PC-9 (cell line): ENCODE results near the gene TMPRSS7. TPM values are rescaled to one million over a fixed set of nuclear protein-coding genes. Genes with fewer than 3 reads are reported as not detected.

Experiments used
- BruUV-seq: library from RNA; stranded (reverse); fragments of 400-500 nt; replicated peaks from 2 replicates; lab custom pipeline; 2021; lab: Mats Ljungman, UMichigan
- CTCF ChIA-PET: fragments of 300-600 bp; sonication (Branson Sonifier 250); formaldehyde crosslinking; loops from one replicate; lab custom pipeline; 2022; ENCODE audit warnings: antibody characterized with exemption; lab: Charles Lee
- POLR2A ChIA-PET: fragments of 300-600 bp; sonication (Branson Sonifier 250); formaldehyde crosslinking; loops from one replicate; lab custom pipeline; 2022; ENCODE audit warnings: antibody characterized with exemption; ENCODE audit not compliant: unreplicated experiment; lab: Charles Lee
- DNase-seq, 2 experiments: peaks; one replicate each; pipeline versions ENCODE4 v3.0.0 to v3.0.0-alpha.2; 2015 to 2022; ENCODE audit warnings: mixed read lengths in 1 of 2
- H2AFZ ChIP-seq: fragments of 200-600 bp; sonication (generic); 2 replicates; pipeline ENCODE4 v1.8.1; 2017; ENCODE audit warnings: antibody characterized with exemption
- H3F3A ChIP-seq: fragments of 200-600 bp; sonication (generic); 2 replicates; pipeline ENCODE4 v1.8.1; 2017; ENCODE audit warnings: antibody characterized with exemption, mild to moderate bottlenecking, low read depth; ENCODE audit not compliant: insufficient read depth
- H3K27ac ChIP-seq: fragments of 200-600 bp; sonication (generic); 2 replicates; pipeline ENCODE4 v1.6.1; 2016; ENCODE audit warnings: mixed run types
- H3K27me3 ChIP-seq: fragments of 200-600 bp; sonication (generic); 2 replicates; pipeline ENCODE4 v1.6.1; 2016; ENCODE audit warnings: low read depth, mixed run types; ENCODE audit not compliant: insufficient read depth
- H3K36me3 ChIP-seq: fragments of 200-600 bp; sonication (generic); 2 replicates; pipeline ENCODE4 v1.6.1; 2016; ENCODE audit warnings: low read depth, mixed run types
- H3K4me1 ChIP-seq: fragments of 200-600 bp; sonication (generic); replicated peaks from 2 replicates; pipeline ENCODE4 v1.6.1; 2016; ENCODE audit warnings: mixed run types; ENCODE audit not compliant: insufficient read depth
- H3K4me2 ChIP-seq: fragments of 200-600 bp; sonication (generic); 2 replicates; pipeline ENCODE4 v1.6.1; 2017; ENCODE audit warnings: mixed run types
- H3K4me3 ChIP-seq: fragments of 200-600 bp; sonication (generic); 2 replicates; pipeline ENCODE4 v1.6.1; 2016; ENCODE audit warnings: mixed run types
- H3K79me2 ChIP-seq: fragments of 200-600 bp; sonication (generic); 2 replicates; pipeline ENCODE4 v1.6.1; 2017; ENCODE audit warnings: low read depth, mixed run types
- H3K9me2 ChIP-seq: fragments of 200-600 bp; sonication (generic); 2 replicates; pipeline ENCODE4 v1.8.1; 2017; ENCODE audit warnings: mild to moderate bottlenecking; ENCODE audit not compliant: insufficient read depth
- H3K9me3 ChIP-seq: fragments of 200-600 bp; sonication (generic); 2 replicates; pipeline ENCODE4 v1.8.1; 2016; ENCODE audit warnings: low read depth; ENCODE audit not compliant: insufficient read depth
- H4K20me1 ChIP-seq: fragments of 200-600 bp; sonication (generic); 2 replicates; pipeline ENCODE4 v1.8.1; 2017; ENCODE audit not compliant: insufficient read depth
- EZH2 ChIP-seq: fragments of 200-600 bp; sonication (generic); IDR thresholded peaks from 2 replicates; pipeline ENCODE4 v1.8.0; 2017; ENCODE audit warnings: antibody characterized with exemption, low read depth
- intact Hi-C: fragments of 100-400 bp; cut with micrococcal nuclease; formaldehyde crosslinking; loops from one replicate; pipeline ENCODE4 v1.10.0; 2022; ENCODE audit not compliant: unreplicated experiment
- total RNA-seq: library from RNA; stranded (reverse); gene quantifications from 2 replicates; pipeline ENCODE4 v1.2.3, GENCODE V29; 2021
- TF ChIP-seq, protein P1 (sequence below): fragments of 200-600 bp; sonication (generic); conservative IDR thresholded peaks from 2 replicates; pipeline ENCODE4 v1.6.1; 2017; ENCODE audit warnings: mixed run types, antibody characterized with exemption, mild to moderate bottlenecking, moderate library complexity

TMPRSS7 gene
- total RNA-seq, 1 experiment from 2014 or later: not detected

DNA sequence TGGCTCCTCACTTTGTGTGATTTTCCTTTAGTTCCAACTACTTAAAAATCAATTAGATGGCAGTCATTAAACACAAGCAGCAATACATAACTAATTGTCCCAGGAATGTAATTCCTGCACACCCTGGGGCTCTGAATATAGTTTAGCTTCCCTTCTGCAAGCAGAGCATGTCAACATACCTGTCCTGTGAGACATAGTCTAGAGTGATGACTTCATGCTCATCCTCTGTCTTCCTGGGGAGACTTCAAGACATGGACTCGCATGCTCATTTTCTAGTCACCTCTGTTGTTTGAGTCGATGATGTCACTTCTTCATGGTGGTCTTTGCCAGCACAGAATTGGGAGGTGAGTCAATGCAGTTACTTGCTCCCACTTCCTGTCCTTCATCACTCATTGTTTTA, 67.4 kb downstream of the TMPRSS7 start:
- BruUV-seq: no TSS peak
- no peaks in the 10 kb centered on the region; the same call in 1 of the 2 replicates for H3F3A ChIP-seq
- no peak overlapping the region for H3K4me3 ChIP-seq
- H4K20me1 ChIP-seq: no peaks in the 10 kb centered on the region
- H3K9me2 ChIP-seq: no peaks in the 10 kb centered on the region
- H3K27ac ChIP-seq: no peak overlapping the region
- no peaks in the 10 kb centered on the region for H3K27me3 ChIP-seq
- intact Hi-C loops: no loop called here
- no peak overlapping the region for H2AFZ ChIP-seq
- H3K4me1 ChIP-seq: peaks cover 11% of the 10 kb centered on the region
- no peaks in the 10 kb centered on the region; the same call in 1 of the 2 replicates for H3K9me3 ChIP-seq
- ChIA-PET POLR2A (no interaction called here), CTCF (no interaction called here)
- no peaks in the 10 kb centered on the region; the same call in 1 of the 2 replicates for H3K79me2 ChIP-seq
- H3K36me3 ChIP-seq: no peaks in the 10 kb centered on the region
- H3K4me2 ChIP-seq: no peak overlapping the region
- peak in 1 of 2 experiments; percentile 44 for DNase-seq
- TF ChIP-seq, protein P1, sequence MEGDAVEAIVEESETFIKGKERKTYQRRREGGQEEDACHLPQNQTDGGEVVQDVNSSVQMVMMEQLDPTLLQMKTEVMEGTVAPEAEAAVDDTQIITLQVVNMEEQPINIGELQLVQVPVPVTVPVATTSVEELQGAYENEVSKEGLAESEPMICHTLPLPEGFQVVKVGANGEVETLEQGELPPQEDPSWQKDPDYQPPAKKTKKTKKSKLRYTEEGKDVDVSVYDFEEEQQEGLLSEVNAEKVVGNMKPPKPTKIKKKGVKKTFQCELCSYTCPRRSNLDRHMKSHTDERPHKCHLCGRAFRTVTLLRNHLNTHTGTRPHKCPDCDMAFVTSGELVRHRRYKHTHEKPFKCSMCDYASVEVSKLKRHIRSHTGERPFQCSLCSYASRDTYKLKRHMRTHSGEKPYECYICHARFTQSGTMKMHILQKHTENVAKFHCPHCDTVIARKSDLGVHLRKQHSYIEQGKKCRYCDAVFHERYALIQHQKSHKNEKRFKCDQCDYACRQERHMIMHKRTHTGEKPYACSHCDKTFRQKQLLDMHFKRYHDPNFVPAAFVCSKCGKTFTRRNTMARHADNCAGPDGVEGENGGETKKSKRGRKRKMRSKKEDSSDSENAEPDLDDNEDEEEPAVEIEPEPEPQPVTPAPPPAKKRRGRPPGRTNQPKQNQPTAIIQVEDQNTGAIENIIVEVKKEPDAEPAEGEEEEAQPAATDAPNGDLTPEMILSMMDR: no peak
- TF ChIP-seq EZH2: no peak

DNA sequence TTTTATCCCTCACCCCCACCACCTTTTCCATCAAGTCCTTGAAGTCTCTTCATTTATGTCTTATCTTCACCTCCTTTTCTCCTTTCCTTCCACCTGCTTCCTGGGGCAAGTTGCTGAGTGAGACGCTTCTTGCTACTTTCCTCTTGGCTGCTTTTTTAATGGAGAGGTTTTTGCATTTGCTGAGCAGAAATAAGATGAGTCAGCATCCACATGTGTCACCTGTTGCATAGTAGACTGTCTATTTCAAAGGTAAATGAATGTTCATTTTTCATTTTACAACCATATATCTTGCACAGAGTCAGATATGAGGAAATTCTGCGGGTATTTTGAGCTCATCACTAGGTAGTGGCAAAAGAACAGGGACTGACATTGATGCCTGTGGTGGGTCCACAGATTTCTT, 70.2 kb downstream of the TMPRSS7 start:
- Histone ChIP-seq H2AFZ (no peak overlapping the region), H3K4me1 (peaks cover 6% of the 10 kb centered on the region; the same call in 1 of the 2 replicates), H3K36me3 (no peaks in the 10 kb centered on the region), H3K27me3 (no peaks in the 10 kb centered on the region), H3K4me2 (no peak overlapping the region), H3K79me2 (no peaks in the 10 kb centered on the region), H3K9me3 (no peaks in the 10 kb centered on the region; the same call in 1 of the 2 replicates), H3F3A (no peaks in the 10 kb centered on the region), H3K27ac (no peak overlapping the region), H3K9me2 (no peaks in the 10 kb centered on the region), H3K4me3 (no peak overlapping the region), H4K20me1 (no peaks in the 10 kb centered on the region)
- TF ChIP-seq, protein P1: no peak
- no peak for TF ChIP-seq EZH2
- ChIA-PET CTCF (no interaction called here), POLR2A (no interaction called here)
- DNase-seq: no peak
- intact Hi-C loops: no loop called here
- BruUV-seq: no TSS peak

DNA sequence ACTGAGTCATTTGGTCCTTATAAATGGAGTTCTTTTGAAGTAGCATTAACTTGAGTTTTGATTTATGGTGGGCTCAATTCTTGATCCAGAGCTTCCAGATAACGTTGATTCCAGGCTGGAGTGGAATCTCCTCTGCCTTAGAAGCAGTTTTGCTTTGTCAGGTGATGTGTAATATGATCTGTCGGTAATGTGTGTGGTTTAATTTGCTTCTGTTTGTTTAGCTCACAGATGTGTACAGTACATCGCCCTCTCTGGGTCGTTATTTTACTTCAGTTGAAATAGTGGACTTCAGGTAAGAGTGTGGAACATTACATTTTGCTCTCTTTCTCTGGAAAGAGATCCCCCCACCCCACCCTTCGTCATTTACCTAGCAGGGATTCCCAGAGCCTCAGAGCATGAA, 74.8 kb downstream of the TMPRSS7 start:
- H3K4me3 ChIP-seq: no peak overlapping the region
- no peaks in the 10 kb centered on the region for H3K27me3 ChIP-seq
- H3K27ac ChIP-seq: no peak overlapping the region
- no peak for DNase-seq
- H2AFZ ChIP-seq: no peak overlapping the region
- no peaks in the 10 kb centered on the region for H3K9me3 ChIP-seq
- H3K4me2 ChIP-seq: no peak overlapping the region
- POLR2A ChIA-PET: interaction anchor here (0.6 kb wide), 1 partner anchor 1722 kb away, joined by 12 read pairs; no protein-coding TSS in a partner anchor
- no TSS peak for BruUV-seq
- H3K36me3 ChIP-seq: peaks cover 3% of the 10 kb centered on the region; the same call in 1 of the 2 replicates
- H3F3A ChIP-seq: no peaks in the 10 kb centered on the region
- TF ChIP-seq, protein P1: no peak
- no peak for TF ChIP-seq EZH2
- H4K20me1 ChIP-seq: no peaks in the 10 kb centered on the region
- H3K4me1 ChIP-seq: peaks cover 6% of the 10 kb centered on the region; the same call in 1 of the 2 replicates
- intact Hi-C loops: no loop called here
- H3K79me2 ChIP-seq: no peaks in the 10 kb centered on the region
- CTCF ChIA-PET: no interaction called here
- H3K9me2 ChIP-seq: no peaks in the 10 kb centered on the region
